Suppressor macrophage (primary cell): ENCODE measurements around the gene KPNA3.
"Not testable (repeated sequence)": the region's sequence is repeated elsewhere in the genome, so short reads cannot be mapped to it uniquely, and the experiment has no call there.

Source experiments
- DNase-seq, 4 experiments: peaks; one replicate each; pipeline ENCODE4 v3.0.0-alpha.2; 2020 to 2022
- total RNA-seq, 17 experiments: gene quantifications; one replicate each; lab custom pipeline; 2026; ENCODE audit warnings: mixed read lengths in 6 of 17, inconsistent platforms in 3 of 17; lab: John Stamatoyannopoulos, UW

Gene KPNA3, protein sequence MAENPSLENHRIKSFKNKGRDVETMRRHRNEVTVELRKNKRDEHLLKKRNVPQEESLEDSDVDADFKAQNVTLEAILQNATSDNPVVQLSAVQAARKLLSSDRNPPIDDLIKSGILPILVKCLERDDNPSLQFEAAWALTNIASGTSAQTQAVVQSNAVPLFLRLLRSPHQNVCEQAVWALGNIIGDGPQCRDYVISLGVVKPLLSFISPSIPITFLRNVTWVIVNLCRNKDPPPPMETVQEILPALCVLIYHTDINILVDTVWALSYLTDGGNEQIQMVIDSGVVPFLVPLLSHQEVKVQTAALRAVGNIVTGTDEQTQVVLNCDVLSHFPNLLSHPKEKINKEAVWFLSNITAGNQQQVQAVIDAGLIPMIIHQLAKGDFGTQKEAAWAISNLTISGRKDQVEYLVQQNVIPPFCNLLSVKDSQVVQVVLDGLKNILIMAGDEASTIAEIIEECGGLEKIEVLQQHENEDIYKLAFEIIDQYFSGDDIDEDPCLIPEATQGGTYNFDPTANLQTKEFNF
- total RNA-seq, result 18.8 to 109 (median 57.9) reads per million in 17 experiments

DNA sequence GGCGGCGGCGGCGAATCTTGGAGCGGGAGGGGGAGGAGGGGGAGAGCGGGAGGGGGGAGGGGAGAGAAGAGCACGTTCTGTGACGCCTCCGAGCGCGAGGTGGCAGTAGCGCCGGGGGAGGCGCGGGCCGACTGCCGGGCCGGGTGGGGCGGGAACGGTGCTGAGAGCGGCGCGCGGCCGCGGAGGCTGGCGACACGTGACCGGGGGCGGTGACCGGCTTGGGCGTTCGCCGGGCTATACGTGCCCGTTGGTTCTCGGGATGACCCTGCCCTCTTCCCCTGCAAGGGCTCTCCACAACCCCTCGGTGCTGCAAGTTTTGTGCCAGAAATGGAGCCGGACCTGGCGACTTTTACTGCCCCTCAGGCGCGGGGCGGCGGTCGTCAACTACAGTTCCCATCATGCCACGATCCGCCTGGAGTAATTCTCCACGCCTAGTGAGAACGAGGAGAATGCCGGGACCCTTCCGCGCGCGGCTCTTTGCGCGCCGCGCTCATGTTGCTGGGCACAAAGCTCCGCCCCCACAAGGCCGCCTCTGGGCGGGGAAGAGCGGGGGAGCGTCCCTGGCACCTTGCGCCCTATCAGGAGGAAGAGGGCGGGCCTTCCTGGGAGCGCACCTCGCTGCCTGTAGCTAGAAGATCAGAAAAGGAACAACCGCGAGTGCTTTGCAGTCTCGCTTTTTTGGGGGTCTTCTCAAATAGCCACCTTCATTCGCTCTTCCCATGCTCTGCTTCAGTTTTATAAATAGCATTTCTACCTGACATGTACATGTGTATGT, at the start of gene KPNA3:
Gene KPNA3 (minus strand): TSS at position 133 of the 775 bp plus-strand sequence. CDS start 176 bp downstream, outside the sequence.
- DNase-seq, result peak; percentile 96 to 98 (median 98)

DNA sequence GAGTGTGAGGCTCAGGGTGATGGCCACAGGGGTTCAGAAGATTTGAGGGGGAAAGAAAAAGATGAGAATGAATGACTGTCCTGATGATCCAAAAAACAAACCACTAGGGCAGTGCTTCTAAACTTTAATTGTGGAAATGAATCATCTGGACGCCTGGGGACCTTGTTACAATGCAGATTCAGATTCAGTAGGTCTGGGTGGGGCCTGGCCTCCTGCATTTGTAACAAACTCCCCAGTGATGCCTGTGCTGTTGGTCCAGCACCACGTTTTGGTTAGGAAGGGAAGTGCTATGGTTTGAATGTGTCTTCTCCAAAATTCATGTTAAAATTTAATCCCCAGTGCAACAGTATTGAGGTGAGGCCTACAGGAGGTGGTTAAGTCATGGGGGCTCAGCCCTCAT, 49.5 kb upstream of the KPNA3 start:
- DNase-seq, result no peak

GRCh38 chr13:49840675-49841074, 48.2 kb upstream of the KPNA3 start:
- no peak for DNase-seq

DNA sequence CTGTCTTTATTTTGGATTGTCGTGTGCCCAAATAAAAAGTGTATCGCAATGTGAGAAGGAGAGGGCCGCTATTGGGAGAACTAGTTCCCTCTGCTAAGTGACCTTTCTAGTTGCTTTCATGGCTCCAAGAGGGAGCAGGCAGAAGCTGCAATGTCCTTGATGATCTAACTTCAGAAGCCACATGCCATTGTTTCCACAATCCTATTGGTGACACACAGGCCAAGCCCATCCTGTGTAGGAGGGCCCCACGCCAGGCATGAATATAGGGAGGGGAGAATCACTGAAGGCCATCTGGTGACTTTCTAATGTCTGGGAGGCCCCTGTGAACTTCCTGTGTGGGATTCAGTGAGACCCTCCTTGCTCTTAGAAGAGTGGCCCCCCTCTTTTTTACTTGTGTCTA, 47.8 kb upstream of the KPNA3 start:
- DNase-seq, result peak; percentile 17 to 90 (median 73)

DNA sequence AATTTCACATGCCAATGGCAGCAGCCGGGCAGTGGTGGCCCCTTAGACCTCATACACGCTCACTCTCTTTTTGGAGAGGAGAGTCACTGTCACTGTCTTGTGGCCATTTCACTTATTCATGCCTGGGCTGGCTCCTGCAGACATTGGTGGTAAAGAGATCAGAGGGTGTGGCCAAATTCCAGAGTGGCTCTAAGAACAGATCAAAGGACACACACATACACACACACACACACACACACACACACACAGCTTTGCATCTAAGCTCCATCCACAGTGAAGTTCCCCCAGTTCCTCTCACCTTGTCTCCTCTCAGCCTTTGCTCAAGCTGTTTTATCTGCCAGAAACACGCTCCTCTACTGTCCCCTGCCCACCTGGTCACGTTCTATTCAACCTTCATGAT, 46.5 kb upstream of the KPNA3 start:
- DNase-seq, result no peak

GRCh38 chr13:49836516-49836915, 44.0 kb upstream of the KPNA3 start:
- no peak for DNase-seq

- DNase-seq, result no peak
These were observed 40.9 kb upstream of the KPNA3 start for GRCh38 chr13:49833402-49833801.

GRCh38 chr13:49831455-49831854, 39.0 kb upstream of the KPNA3 start:
- DNase-seq, result no peak

GRCh38 chr13:49830721-49831120, 38.2 kb upstream of the KPNA3 start:
- DNase-seq, result no peak

GRCh38 chr13:49829715-49830114, 37.2 kb upstream of the KPNA3 start:
- DNase-seq, result no peak

DNA sequence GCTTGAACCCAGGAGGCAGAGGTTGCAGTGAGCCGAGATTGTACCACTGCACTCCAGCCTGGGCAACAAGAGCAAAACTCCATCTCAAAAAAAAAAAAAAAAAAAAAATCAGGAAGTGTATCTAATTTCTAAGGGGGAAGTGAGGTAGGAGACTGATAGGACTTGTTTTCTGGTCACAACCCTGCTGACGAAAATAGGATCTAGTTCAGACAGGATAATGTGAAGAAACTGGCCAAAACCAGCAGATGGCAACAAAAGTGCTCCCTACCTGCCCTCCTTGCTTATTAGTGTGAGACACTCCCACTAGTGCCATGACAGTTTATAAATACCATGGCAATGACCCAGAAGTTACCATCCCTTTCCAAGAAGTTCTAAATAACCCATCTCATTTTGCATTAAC, 36.0 kb upstream of the KPNA3 start:
- peak; percentile 57 to 82 (median 72) for DNase-seq

DNA sequence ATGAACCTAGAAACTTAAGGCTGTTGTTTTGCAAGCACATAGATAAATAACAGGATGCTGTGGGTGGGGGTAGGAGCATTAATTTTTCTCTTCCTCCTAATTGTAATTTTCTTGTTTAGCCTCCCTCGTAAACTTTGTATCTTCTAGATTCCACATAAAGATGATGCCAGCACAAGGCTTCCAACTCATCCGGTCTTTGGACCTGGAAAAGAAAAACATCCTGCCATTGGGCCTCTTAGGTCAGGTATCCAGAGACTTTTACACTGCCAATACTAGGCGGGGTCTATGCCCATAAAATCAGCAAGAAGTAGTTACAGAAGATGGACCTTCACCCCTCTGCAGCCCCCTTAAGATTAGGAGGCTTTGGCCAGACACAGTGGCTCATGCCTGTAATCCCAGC, 35.4 kb upstream of the KPNA3 start:
- peak in 1 of 4 experiments; percentile 7 for DNase-seq

- DNase-seq, result no peak
These were observed 34.9 kb upstream of the KPNA3 start for GRCh38 chr13:49827336-49827735.

- DNase-seq, result peak in 2 of 4 experiments; percentile 22 to 26
These were observed 28.9 kb upstream of the KPNA3 start for GRCh38 chr13:49821216-49822009.

- no peak for DNase-seq
These were observed 28.2 kb upstream of the KPNA3 start for GRCh38 chr13:49820591-49821215.

DNA sequence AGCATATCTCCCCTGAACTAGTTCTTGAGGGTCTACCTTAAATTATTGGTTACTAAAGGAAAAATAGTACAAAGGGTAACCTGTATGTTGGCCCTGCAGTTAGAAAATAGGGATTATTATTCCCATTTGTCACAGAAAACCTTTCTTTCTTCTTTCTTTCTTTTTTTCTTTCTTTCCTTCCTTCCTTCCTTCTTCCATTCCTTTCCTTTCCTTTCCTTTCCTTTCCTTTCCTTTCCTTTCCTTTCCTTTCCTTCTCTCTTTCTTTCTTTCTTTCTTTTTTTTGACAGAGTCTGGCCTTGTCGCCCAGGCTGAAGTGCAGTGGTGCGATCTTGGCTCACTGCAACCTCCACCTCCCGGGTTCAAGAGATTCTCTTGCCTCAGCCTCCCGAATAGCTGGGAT, 23.6 kb upstream of the KPNA3 start:
- DNase-seq, result not testable (repeated sequence)

- no peak for DNase-seq
These were observed 22.2 kb upstream of the KPNA3 start for GRCh38 chr13:49814551-49815270.

DNA sequence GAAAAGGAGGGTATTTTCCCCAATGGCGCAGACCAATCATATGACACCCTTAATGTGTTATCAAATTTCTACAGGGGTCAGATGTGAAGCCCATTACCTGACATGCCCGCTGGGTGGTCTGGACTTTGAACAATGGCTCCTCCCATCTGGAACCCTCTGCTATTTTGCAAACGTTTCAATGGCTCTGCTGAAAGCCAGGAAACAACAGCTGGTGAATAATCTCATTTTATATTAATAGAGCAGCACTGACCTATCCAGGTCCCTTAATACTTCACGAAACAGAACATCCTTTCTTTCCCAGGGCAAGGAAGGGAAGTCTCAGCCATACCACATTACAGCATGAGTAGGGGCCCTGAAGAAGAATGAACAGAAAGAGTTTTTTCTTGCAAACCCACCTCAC, 20.3 kb upstream of the KPNA3 start:
- DNase-seq, result no peak

DNA sequence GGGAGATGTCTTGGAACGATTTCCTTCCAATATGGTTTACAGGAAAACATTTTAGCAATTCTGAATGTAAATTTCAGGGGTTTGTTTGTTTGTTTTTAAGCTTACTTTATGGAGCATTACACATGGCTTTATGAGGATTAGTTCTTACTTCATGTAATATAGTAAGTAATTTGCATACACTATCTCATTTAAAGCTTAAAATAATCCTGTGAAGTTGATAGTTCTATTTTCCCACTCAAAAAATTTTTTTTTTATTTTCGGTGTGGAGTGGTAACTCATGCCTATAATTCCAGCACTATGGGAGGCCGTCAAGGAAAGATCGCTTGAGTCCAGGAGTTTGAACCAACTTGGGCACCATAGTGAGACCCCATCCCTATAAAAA, 19.0 kb upstream of the KPNA3 start:
- DNase-seq, result no peak

DNA sequence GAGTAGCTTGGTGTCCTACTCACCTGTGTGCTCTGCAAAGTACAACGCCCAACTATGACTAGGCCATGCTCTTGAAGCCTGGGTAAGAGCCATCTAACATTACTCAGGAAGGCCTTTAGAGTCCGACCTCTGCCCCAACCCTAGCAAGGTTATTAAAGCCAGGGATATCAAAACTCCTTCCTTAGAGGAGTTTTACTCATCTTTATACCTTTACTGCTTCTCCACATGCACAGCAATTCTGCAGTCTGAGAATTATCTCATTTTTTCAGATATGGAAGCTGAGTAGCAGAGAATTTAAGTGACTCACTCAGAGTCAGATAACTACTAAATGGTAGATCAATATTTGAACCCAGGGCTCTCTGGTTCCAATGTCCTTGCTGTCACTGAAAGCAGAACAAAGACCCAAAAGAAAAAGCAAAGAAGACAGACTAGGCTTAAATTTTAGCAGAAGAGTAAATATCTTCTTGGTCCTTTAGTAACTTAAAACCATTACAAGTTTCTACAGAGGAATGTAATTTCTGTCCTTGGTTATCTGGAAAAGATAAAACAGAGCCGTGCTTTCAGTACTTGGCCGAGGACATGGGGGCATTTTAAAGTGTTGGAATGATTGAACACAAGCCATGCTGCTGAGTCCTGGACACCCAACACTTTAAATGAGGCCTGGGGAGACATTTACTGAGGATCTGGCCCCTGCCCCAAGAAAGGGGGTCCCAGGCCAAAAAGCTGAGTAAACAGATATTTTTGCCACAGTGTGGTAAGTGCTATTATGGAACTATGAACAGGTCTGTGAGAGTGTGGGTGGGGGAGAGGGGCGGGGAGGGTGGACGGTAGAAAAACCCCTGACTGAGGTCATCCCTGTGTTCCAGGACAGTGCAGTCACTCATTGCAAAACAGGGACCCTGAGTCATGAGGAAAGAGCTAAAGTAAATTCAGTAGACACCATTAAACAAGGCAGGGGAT, 18.4 kb upstream of the KPNA3 start:
- peak; percentile 48 to 71 (median 69) for DNase-seq
